PFSK-1 (cell line): ENCODE measurements around the gene NPR1.

Source experiments
- FOXP2 ChIP-seq: optimal IDR thresholded peaks from 2 replicates; pipeline ENCODE3; 2011; ENCODE audit warnings: borderline replicate concordance, control low read depth, inconsistent platforms; ENCODE audit not compliant: insufficient read depth; ENCODE audit errors: extremely low read length, extremely low read depth
- POLR2AphosphoS5 ChIP-seq: IDR thresholded peaks from 2 replicates; pipeline ENCODE4 v1.6.1; 2012; ENCODE audit warnings: low read depth, mild to moderate bottlenecking, control low read depth, low read length, moderate library complexity
- REST ChIP-seq, 2 experiments: IDR thresholded peaks; 2 replicates each; pipeline versions ENCODE4 v1.6.1 to v1.8.0; 2011 to 2012; ENCODE audit warnings: low read depth in 2 of 2, low read length in 2 of 2, control low read depth in 1 of 2, inconsistent platforms in 1 of 2, mild to moderate bottlenecking in 1 of 2, moderate library complexity in 1 of 2; ENCODE audit not compliant: insufficient read depth in 1 of 2
- SIN3A ChIP-seq: IDR thresholded peaks from 2 replicates; pipeline ENCODE4 v1.6.1; 2012; ENCODE audit warnings: mild to moderate bottlenecking, low read length, moderate library complexity, borderline replicate concordance; ENCODE audit not compliant: insufficient read depth
- TAF1 ChIP-seq: IDR thresholded peaks from 2 replicates; pipeline ENCODE4 v1.6.1; 2012; ENCODE audit warnings: low read length, control low read depth, borderline replicate concordance; ENCODE audit not compliant: insufficient read depth

Gene NPR1

GRCh38 chr1:153636312-153636711 lies 42.2 kb upstream of the NPR1 start:
- TF ChIP-seq FOXP2 (no peak), POLR2AphosphoS5 (no peak), TAF1 (no peak), REST (IDR thresholded peaks at IDR 0.05; ENCODE audit: insufficient read depth in 1 of 2, low read depth in 2 of 2, low read length in 2 of 2) (no peak), SIN3A (no peak)

GRCh38 chr1:153638261-153638660 lies 40.2 kb upstream of the NPR1 start:
- no peak for TF ChIP-seq TAF1
- TF ChIP-seq POLR2AphosphoS5, result no peak
- TF ChIP-seq SIN3A, result no peak
- TF ChIP-seq FOXP2, result no peak
- TF ChIP-seq REST (IDR thresholded peaks at IDR 0.05; ENCODE audit: insufficient read depth in 1 of 2, low read depth in 2 of 2, low read length in 2 of 2), result no peak

GRCh38 chr1:153639280-153639679 lies 39.2 kb upstream of the NPR1 start:
- TF ChIP-seq REST (IDR thresholded peaks at IDR 0.05; ENCODE audit: insufficient read depth in 1 of 2, low read depth in 2 of 2, low read length in 2 of 2) (no peak), POLR2AphosphoS5 (no peak)

- no peak for TF ChIP-seq FOXP2
- TF ChIP-seq POLR2AphosphoS5, result no peak; the same call in 1 of the 2 replicates
- TF ChIP-seq SIN3A, result no peak
- TF ChIP-seq REST (IDR thresholded peaks at IDR 0.05; ENCODE audit: insufficient read depth in 1 of 2, low read depth in 2 of 2, low read length in 2 of 2), result no peak
These were observed 37.6 kb upstream of the NPR1 start for GRCh38 chr1:153640861-153641260.

GRCh38 chr1:153642161-153642560 lies 36.3 kb upstream of the NPR1 start:
- no peak for TF ChIP-seq FOXP2
- TF ChIP-seq TAF1, result no peak
- TF ChIP-seq REST (IDR thresholded peaks at IDR 0.05; ENCODE audit: insufficient read depth in 1 of 2, low read depth in 2 of 2, low read length in 2 of 2), result no peak
- TF ChIP-seq POLR2AphosphoS5, result no peak
- TF ChIP-seq SIN3A, result no peak
